Urinary bladder (tissue), 4 donors: Measurements from ENCODE around the gene TNNC2. TPM values are rescaled to one million over a fixed set of nuclear protein-coding genes. Genes with fewer than 3 reads are reported as not detected.

Source experiments
- DNase-seq: peaks from one replicate; pipeline ENCODE4 v3.0.0-alpha.2; 2015; ENCODE audit errors: extremely low spot score
- H3K27ac ChIP-seq: one replicate; pipeline ENCODE4 v1.5.1; 2013; ENCODE audit warnings: low read depth, mild to moderate bottlenecking, moderate library complexity
- H3K36me3 ChIP-seq: one replicate; pipeline ENCODE4 v1.6.1; 2013; ENCODE audit warnings: mild to moderate bottlenecking, moderate library complexity; ENCODE audit not compliant: insufficient read depth
- H3K4me1 ChIP-seq: one replicate; pipeline ENCODE4 v1.6.1; 2013; ENCODE audit warnings: mild to moderate bottlenecking, moderate library complexity; ENCODE audit not compliant: insufficient read depth
- H3K4me3 ChIP-seq: one replicate; pipeline ENCODE4 v1.5.1; 2013; ENCODE audit warnings: low read depth, low read length
- WGBS: extraction: QIAGEN DNeasy Blood & Tissue Kit; methylation state at CpG from one replicate; pipeline ENCODE4 v1.1.7; 2013; 5-methylcytosine and 5-hydroxymethylcytosine counted together
- polyA plus RNA-seq: library from polyadenylated mRNA; stranded (reverse); fragments of 200-250 nt; gene quantifications from one replicate; pipeline ENCODE4 v1.2.3, GENCODE V29; 2013
- total RNA-seq: library from RNA; depleted of rRNA; stranded (reverse); fragments of >200 nt; gene quantifications from one replicate; pipeline ENCODE4 v1.2.3, GENCODE V29; 2014
- donor health status: healthy with polysubstance abuse.
- donor health status: healthy.

The TNNC2 gene
- total and polyA plus RNA-seq, 2 donors: 4.1 to 23.2 TPM

GRCh38 chr20:45857882-45858216 lies 30.7 kb upstream of the TNNC2 start:
- Histone ChIP-seq H3K36me3 (no peaks in the 10 kb centered on the region), H3K27ac (peak overlapping the region; percentile 68), H3K4me3 (peak overlapping the region; percentile 91), H3K4me1 (peaks cover 3% of the 10 kb centered on the region)
- 8% methylated on average over 13 of the region's 13 CpGs for WGBS
- no peak for DNase-seq

- under 1% methylated on average over 36 of the region's 36 CpGs for WGBS
- H3K36me3 ChIP-seq: no peaks in the 10 kb centered on the region
- peaks cover 3% of the 10 kb centered on the region for H3K4me1 ChIP-seq
- peak within 1 kb of the TSS; percentile 91 for H3K4me3 ChIP-seq
- DNase-seq: peak; percentile 100
- peak within 1 kb of the TSS; percentile 68 for H3K27ac ChIP-seq
Measured at GRCh38 chr20:45857114-45857881, 30.2 kb upstream of the TNNC2 start, which contains the start of the genes ACOT8 and ZSWIM3. Gene ACOT8, minus strand, starts transcription at chr20:45857392. Its CDS starts 77 bp downstream, at chr20:45857315. Gene ZSWIM3, plus strand, starts transcription at chr20:45857614. Its CDS starts 212 bp downstream, at chr20:45857826.

- DNase-seq: no peak
- Histone ChIP-seq H3K4me3 (no peak overlapping the region), H3K36me3 (no peaks in the 10 kb centered on the region), H3K27ac (no peak overlapping the region), H3K4me1 (peaks cover 3% of the 10 kb centered on the region)
- 65% methylated on average over 2 of the region's 2 CpGs for WGBS
Measured at GRCh38 chr20:45853484-45853883, 26.4 kb upstream of the TNNC2 start.

GRCh38 chr20:45852326-45852725 lies 25.2 kb upstream of the TNNC2 start:
- WGBS: 93% methylated on average over 6 of the region's 6 CpGs
- H3K27ac ChIP-seq: no peak overlapping the region
- no peaks in the 10 kb centered on the region for H3K36me3 ChIP-seq
- H3K4me1 ChIP-seq: peaks cover 3% of the 10 kb centered on the region
- DNase-seq: no peak
- H3K4me3 ChIP-seq: no peak overlapping the region

- no peak overlapping the region for H3K27ac ChIP-seq
- no peaks in the 10 kb centered on the region for H3K36me3 ChIP-seq
- DNase-seq: no peak
- no peak overlapping the region for H3K4me3 ChIP-seq
- peaks cover 3% of the 10 kb centered on the region for H3K4me1 ChIP-seq
Measured at GRCh38 chr20:45851501-45851900, 24.4 kb upstream of the TNNC2 start.

- no peak overlapping the region for H3K4me3 ChIP-seq
- no peak for DNase-seq
- H3K4me1 ChIP-seq: peaks cover 3% of the 10 kb centered on the region
- WGBS: 95% methylated on average over 1 of the region's 1 CpG
- H3K36me3 ChIP-seq: no peaks in the 10 kb centered on the region
- H3K27ac ChIP-seq: no peak overlapping the region
Measured at GRCh38 chr20:45850926-45851325, 23.8 kb upstream of the TNNC2 start.

GRCh38 chr20:45850238-45850637 lies 23.1 kb upstream of the TNNC2 start:
- 94% methylated on average over 2 of the region's 2 CpGs for WGBS
- DNase-seq: no peak
- no peak overlapping the region for H3K27ac ChIP-seq
- peaks cover 3% of the 10 kb centered on the region for H3K4me1 ChIP-seq
- no peaks in the 10 kb centered on the region for H3K36me3 ChIP-seq
- no peak overlapping the region for H3K4me3 ChIP-seq

- 92% methylated on average over 8 of the region's 8 CpGs for WGBS
- no peak overlapping the region for H3K27ac ChIP-seq
- no peaks in the 10 kb centered on the region for H3K36me3 ChIP-seq
- H3K4me3 ChIP-seq: no peak overlapping the region
- H3K4me1 ChIP-seq: no peaks in the 10 kb centered on the region
- DNase-seq: no peak
Measured at GRCh38 chr20:45848969-45849582, 22.0 kb upstream of the TNNC2 start.

- no peak for DNase-seq
- Histone ChIP-seq H3K36me3 (no peaks in the 10 kb centered on the region), H3K4me3 (no peak overlapping the region), H3K27ac (no peak overlapping the region), H3K4me1 (no peaks in the 10 kb centered on the region)
- 95% methylated on average over 8 of the region's 8 CpGs for WGBS
Measured at GRCh38 chr20:45848421-45848820, 21.3 kb upstream of the TNNC2 start.

- H3K27ac ChIP-seq: no peak overlapping the region
- no peaks in the 10 kb centered on the region for H3K4me1 ChIP-seq
- no peak overlapping the region for H3K4me3 ChIP-seq
- DNase-seq: no peak
- H3K36me3 ChIP-seq: no peaks in the 10 kb centered on the region
Measured at GRCh38 chr20:45845452-45845851, 18.3 kb upstream of the TNNC2 start.

GRCh38 chr20:45843506-45843905 lies 16.4 kb upstream of the TNNC2 start:
- Histone ChIP-seq H3K27ac (no peak overlapping the region), H3K36me3 (no peaks in the 10 kb centered on the region), H3K4me1 (no peaks in the 10 kb centered on the region), H3K4me3 (no peak overlapping the region)
- DNase-seq: no peak
- WGBS: 93% methylated on average over 14 of the region's 14 CpGs

- H3K4me3 ChIP-seq: no peak overlapping the region
- whole genome bisulfite sequencing: 37% methylated on average over 5 of the region's 5 CpGs
Measured at GRCh38 chr20:45842169-45842812, 15.2 kb upstream of the TNNC2 start.

GRCh38 chr20:45841407-45842129 lies 14.5 kb upstream of the TNNC2 start:
- Histone ChIP-seq H3K4me1 (no peaks in the 10 kb centered on the region), H3K27ac (no peak overlapping the region), H3K4me3 (no peak overlapping the region), H3K36me3 (no peaks in the 10 kb centered on the region)
- WGBS: 90% methylated on average over 10 of the region's 10 CpGs
- DNase-seq: no peak

More at GRCh38 chr20:45842169-45842812, 15.2 kb upstream of the TNNC2 start:
- Histone ChIP-seq H3K27ac (no peak overlapping the region), H3K4me1 (no peaks in the 10 kb centered on the region), H3K36me3 (no peaks in the 10 kb centered on the region)
- DNase-seq: no peak
